Body of pancreas (tissue), 4 donors: ENCODE results near the gene IL17C. TPM values are rescaled to one million over a fixed set of nuclear protein-coding genes. Genes with fewer than 3 reads are reported as not detected.

Source experiments
- ATAC-seq: fragments of 150-250 bp; one replicate; pipeline ENCODE4 v1.9.1; 2016
- DNase-seq, 4 donors: peaks; one replicate each; pipeline ENCODE4 v3.0.0-alpha.2; 2019
- H3K27ac ChIP-seq, 4 donors: fragments of 200-600 bp; sonication (generic); 1 replicate in 3 of 4; 2 replicates in 1 of 4; pipeline versions ENCODE4 v1.5.1 to v1.6.1; 2016 to 2019; ENCODE audit warnings: mild to moderate bottlenecking in 1 of 4, mixed read lengths in 1 of 4, moderate library complexity in 1 of 4
- H3K27me3 ChIP-seq, 2 donors: fragments of 200-600 bp; sonication (generic); one replicate each; pipeline ENCODE4 v1.6.0; 2016; ENCODE audit warnings: mild to moderate bottlenecking in 1 of 2
- H3K36me3 ChIP-seq, 2 donors: fragments of 200-600 bp; sonication (generic); replicated peaks in 1 of 2; 2 replicates each; pipeline ENCODE4 v1.5.1; 2016; ENCODE audit warnings: low read depth in 2 of 2; ENCODE audit not compliant: insufficient read depth in 1 of 2
- H3K4me1 ChIP-seq: fragments of 200-600 bp; sonication (generic); one replicate; pipeline ENCODE4 v1.6.0; 2016
- H3K4me3 ChIP-seq, 2 donors: fragments of 200-600 bp; sonication (generic); 1 replicate in 1 of 2; 2 replicates in 1 of 2; pipeline ENCODE4 v1.5.1; 2016 to 2019
- H3K9me3 ChIP-seq, 3 donors: fragments of 200-600 bp; sonication (generic); 1 replicate in 2 of 3; 2 replicates in 1 of 3; pipeline ENCODE4 v1.5.1; 2016
- CTCF ChIP-seq, 7 experiments: fragments of 450-650 bp in 4 of 7; fragments of 200-600 bp in 3 of 7; sonication (generic) in 3 of 7; IDR thresholded peaks; one replicate each; pipeline ENCODE4 v1.5.1; 2016 to 2019; ENCODE audit warnings: antibody characterized with exemption in 7 of 7
- POLR2A ChIP-seq, 3 donors: fragments of 450-650 bp; IDR thresholded peaks; one replicate each; pipeline ENCODE4 v1.6.1; 2016; ENCODE audit warnings: antibody characterized with exemption in 3 of 3, mild to moderate bottlenecking in 2 of 3
- WGBS, 2 donors: methylation state at CpG; one replicate each; pipeline ENCODE4 v1.1.5; 2017; 5-methylcytosine and 5-hydroxymethylcytosine counted together
- intact Hi-C: fragments of 100-400 bp; cut with DNase I; formaldehyde crosslinking; loops from one replicate; pipeline ENCODE4 v1.15.1; 2023
- total RNA-seq, 2 donors: library from RNA; depleted of rRNA; stranded (reverse); fragments of >200 nt; gene quantifications; one replicate each; pipeline ENCODE4 v1.1.0, GENCODE V29; 2016

IL17C gene
- total RNA-seq, 2 donors from 2014 or later: not detected

- WGBS, 2 donors: 84 to 88% methylated on average over 6 to 30 of the region's 30 CpGs
- TF ChIP-seq CTCF (IDR thresholded peaks at IDR 0.05) (no peak), POLR2A (IDR thresholded peaks at IDR 0.05) (no peak)
- H3K4me3 ChIP-seq: no peak overlapping the region
- H3K27me3 ChIP-seq: no peaks in the 10 kb centered on the region
- DNase-seq (no peak), ATAC-seq (no peak)
- no peak overlapping the region for H3K27ac ChIP-seq
- H3K36me3 ChIP-seq: peaks cover 0 to 21% of the 10 kb centered on the region in 2 donors
- intact Hi-C loops: no loop called here
- H3K9me3 ChIP-seq: no peaks in the 10 kb centered on the region
- no peaks in the 10 kb centered on the region for H3K4me1 ChIP-seq
Measured at GRCh38 chr16:88631920-88632586, 6.3 kb upstream of the IL17C start.

- TF ChIP-seq POLR2A (IDR thresholded peaks at IDR 0.05) (no peak), CTCF (IDR thresholded peaks at IDR 0.05) (no peak)
- Histone ChIP-seq H3K9me3 (no peaks in the 10 kb centered on the region), H3K4me1 (no peaks in the 10 kb centered on the region), H3K4me3 (no peak overlapping the region), H3K36me3 (peaks cover 0 to 20% of the 10 kb centered on the region in 2 donors), H3K27me3 (no peaks in the 10 kb centered on the region), H3K27ac (no peak overlapping the region)
- intact Hi-C loops: no loop called here
- DNase-seq (no peak), ATAC-seq (no peak)
- WGBS, 2 donors: 90 to 95% methylated on average over 11 of the region's 11 CpGs
Measured at GRCh38 chr16:88632587-88632930, 5.8 kb upstream of the IL17C start.

GRCh38 chr16:88633684-88634140 lies 4.7 kb upstream of the IL17C start:
- DNase-seq: peak in 2 of 4 donors; percentile 42 to 45
- peaks cover 9% of the 10 kb centered on the region for H3K4me1 ChIP-seq
- peaks cover 0 to 19% of the 10 kb centered on the region in 2 donors for H3K36me3 ChIP-seq
- no peak overlapping the region for H3K4me3 ChIP-seq
- no peaks in the 10 kb centered on the region for H3K27me3 ChIP-seq
- no peaks in the 10 kb centered on the region for H3K9me3 ChIP-seq
- no peak overlapping the region for H3K27ac ChIP-seq
- no peak for ATAC-seq
- intact Hi-C loops: no loop called here
- TF ChIP-seq POLR2A (IDR thresholded peaks at IDR 0.05): no peak
- peak in 2 of 7 experiments; percentile 24 for TF ChIP-seq CTCF (IDR thresholded peaks at IDR 0.05)
- WGBS, 2 donors: 40 to 86% methylated on average over 10 to 23 of the region's 23 CpGs

GRCh38 chr16:88634141-88634993 lies 4.0 kb upstream of the IL17C start:
- H3K36me3 ChIP-seq: peaks cover 0 to 19% of the 10 kb centered on the region in 2 donors
- WGBS, 2 donors: 56 to 85% methylated on average over 70 to 79 of the region's 82 CpGs
- peak overlapping the region in 1 of 4 donors; percentile 56 for H3K27ac ChIP-seq
- H3K4me1 ChIP-seq: peaks cover 16% of the 10 kb centered on the region
- H3K27me3 ChIP-seq: no peaks in the 10 kb centered on the region
- ATAC-seq (no peak), DNase-seq (no peak)
- intact Hi-C loops: no loop called here
- H3K4me3 ChIP-seq: no peak overlapping the region
- H3K9me3 ChIP-seq: no peaks in the 10 kb centered on the region
- TF ChIP-seq CTCF (IDR thresholded peaks at IDR 0.05) (no peak), POLR2A (IDR thresholded peaks at IDR 0.05) (no peak)
